Activated effector memory CD4-positive, alpha-beta T cell treated with Interleukin-2 at 50 U/mL for 16 hours (primary cell): ENCODE measurements around the gene GPR25.

Experiments used
- DNase-seq: peaks from one replicate; pipeline ENCODE4 v3.0.0-alpha.2; 2020

GPR25 gene

DNA sequence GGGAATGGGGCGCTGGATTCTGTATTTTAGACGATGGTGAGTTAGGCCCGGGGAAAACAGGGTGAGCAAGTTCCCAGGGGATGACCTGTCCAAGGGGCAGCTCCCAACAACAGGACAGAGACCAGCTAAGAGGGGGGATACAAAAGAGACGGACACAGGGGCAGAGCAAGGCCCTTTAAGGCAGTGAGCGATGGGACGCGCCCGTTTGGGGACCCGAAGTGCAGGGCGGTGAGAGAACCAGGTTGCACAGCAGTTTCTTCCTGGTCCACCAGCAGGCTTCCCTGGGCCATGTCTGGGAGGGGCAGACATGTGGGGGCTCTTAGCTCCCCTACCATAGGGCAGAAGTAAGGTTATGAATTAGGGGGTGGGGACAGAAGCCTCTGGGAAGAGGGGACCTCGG is 43.9 kb downstream of the GPR25 start:
- no peak for DNase-seq

DNA sequence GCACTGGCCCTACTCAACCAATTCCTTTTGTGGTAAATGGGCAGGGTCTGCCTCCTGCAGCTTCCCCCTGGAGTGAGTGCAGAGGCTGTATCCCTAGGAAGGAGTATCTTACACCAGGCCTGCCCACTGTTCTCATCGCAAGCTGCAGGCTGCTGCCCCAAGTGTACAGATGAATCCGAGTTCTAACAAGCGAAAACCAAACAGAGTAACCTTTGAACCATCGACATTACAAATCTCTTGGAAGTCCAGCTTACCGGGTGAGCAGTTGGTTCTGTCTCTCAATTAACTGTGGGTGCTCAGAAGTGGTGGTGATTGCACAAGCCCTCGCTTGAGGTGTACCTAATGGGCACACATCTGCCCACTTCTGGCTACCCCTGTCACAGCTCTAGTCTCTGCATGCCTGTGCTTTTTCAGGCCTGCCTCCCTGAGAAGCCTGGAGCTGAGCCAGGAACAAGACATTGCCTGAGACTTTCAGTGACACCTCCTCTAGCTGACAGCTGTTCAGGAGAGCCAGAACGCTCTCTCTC is 44.6 kb downstream of the GPR25 start:
- DNase-seq: no peak

DNA sequence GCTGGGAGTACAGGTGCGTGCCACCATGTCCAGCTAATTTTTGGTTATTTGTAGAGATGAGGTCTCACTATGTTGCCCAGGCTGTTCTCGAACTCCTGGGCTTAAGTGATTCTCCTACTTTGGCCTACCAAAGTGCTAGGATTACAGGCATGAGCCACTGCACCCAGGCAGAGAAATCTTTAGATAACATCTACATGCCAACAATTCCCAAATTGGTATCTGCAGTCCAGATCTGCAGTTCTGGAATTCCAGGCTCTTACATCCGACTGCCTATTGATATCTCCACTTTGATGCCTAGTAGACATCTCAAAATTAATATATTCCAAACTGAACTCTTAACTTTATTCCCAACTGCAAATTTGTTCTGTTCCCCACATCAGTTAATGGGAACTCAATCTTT is 45.2 kb downstream of the GPR25 start:
- no peak for DNase-seq

- DNase-seq: no peak
These were observed 46.6 kb downstream of the GPR25 start for GRCh38 chr1:200919386-200919785.

DNA sequence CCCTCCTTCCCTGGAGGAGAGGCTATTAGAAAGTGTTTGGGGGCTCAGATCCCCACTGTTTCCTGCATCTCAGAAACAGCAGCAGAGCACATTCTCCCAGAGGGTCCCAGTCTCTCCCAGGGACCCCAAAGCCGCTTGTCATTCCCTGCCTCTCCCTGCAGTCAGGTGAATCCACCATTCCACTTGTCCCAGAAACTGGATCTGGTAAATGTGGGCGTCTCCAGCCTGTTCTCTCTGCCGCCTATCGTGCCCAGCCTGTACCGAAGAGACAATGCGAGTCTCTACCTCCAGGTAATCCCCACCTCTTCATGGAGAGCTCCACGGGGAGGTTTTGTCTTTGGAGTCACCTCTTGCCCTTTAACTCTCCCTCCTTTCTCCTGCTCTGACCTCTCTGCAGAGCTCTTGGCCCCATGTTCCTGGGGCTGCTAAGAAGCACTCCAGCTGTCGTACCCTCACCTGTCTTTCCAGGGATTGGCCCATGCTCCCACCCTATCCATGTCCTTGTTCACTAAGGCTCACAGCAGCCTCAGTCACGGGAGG is 48.9 kb downstream of the GPR25 start:
- no peak for DNase-seq

- no peak for DNase-seq
These were observed 49.6 kb downstream of the GPR25 start for GRCh38 chr1:200922406-200922805.

GRCh38 chr1:200923601-200924000 is 50.8 kb downstream of the GPR25 start:
- DNase-seq: no peak
